HepG2 (cell line): ENCODE measurements around the gene SERTAD3. TPM values are rescaled to one million over a fixed set of nuclear protein-coding genes. Genes with fewer than 3 reads are reported as not detected.
A peak's percentile ranks its signal among the peaks of the same experiment; 100 is the strongest.

Source experiments
- FLYWCH1 ChIP-seq: sonication (generic); formaldehyde crosslinking; IDR thresholded peaks from 2 replicates; pipeline ENCODE4 v1.8.1; 2023; ENCODE audit warnings: mild to moderate bottlenecking, missing genetic modification reagents
- GATA4 ChIP-seq: sonication (generic); IDR thresholded peaks from 2 replicates; pipeline ENCODE4 v1.6.1; 2016; ENCODE audit warnings: antibody characterized with exemption, low read depth, borderline replicate concordance
- MEF2D ChIP-seq: sonication (generic); formaldehyde crosslinking; IDR thresholded peaks from 2 replicates; pipeline ENCODE4 v1.5.1; 2020; ENCODE audit warnings: mild to moderate bottlenecking, missing genetic modification reagents
- MZF1 ChIP-seq: sonication (generic); formaldehyde crosslinking; IDR thresholded peaks from 2 replicates; pipeline ENCODE4 v1.8.1; 2023; ENCODE audit warnings: mild to moderate bottlenecking, missing genetic modification reagents, borderline replicate concordance
- ZBTB40 ChIP-seq, 2 experiments: fragments of 450-650 bp in 1 of 2; sonication (generic) in 1 of 2; formaldehyde crosslinking in 1 of 2; IDR thresholded peaks; 2 replicates each; pipeline versions ENCODE4 v1.6.1 to v1.8.0; 2016 to 2022; ENCODE audit warnings: antibody characterized with exemption in 1 of 2, mild to moderate bottlenecking in 1 of 2, missing genetic modification reagents in 1 of 2
- ZFYVE20 ChIP-seq: sonication (generic); formaldehyde crosslinking; IDR thresholded peaks from 2 replicates; pipeline ENCODE4 v1.8.0; 2023; ENCODE audit warnings: low read depth, mild to moderate bottlenecking, moderate library complexity, missing genetic modification reagents, borderline replicate concordance
- ZNF552 ChIP-seq: sonication (generic); formaldehyde crosslinking; IDR thresholded peaks from 2 replicates; pipeline ENCODE4 v1.9.0; 2022; ENCODE audit warnings: missing genetic modification reagents, mild to moderate bottlenecking, borderline replicate concordance
- ZNF557 ChIP-seq: sonication (generic); formaldehyde crosslinking; IDR thresholded peaks from 2 replicates; pipeline ENCODE4 v1.4.0; 2020; ENCODE audit warnings: missing genetic modification reagents
- ZNF740 ChIP-seq: sonication (generic); formaldehyde crosslinking; IDR thresholded peaks from 2 replicates; pipeline ENCODE4 v1.4.0; 2020; ENCODE audit warnings: missing genetic modification reagents
- polyA plus RNA-seq, 8 experiments: library from polyadenylated mRNA; depleted of rRNA in 3 of 8; stranded (reverse) in 7 of 8; unstranded in 1 of 8; fragments of >200 nt; fragmentation: Illumina TruSeq in 4 of 8; extraction: Trizol in 4 of 8; gene quantifications; 2 replicates each; pipeline versions ENCODE4 v1.2.1 to v1.2.3, GENCODE V29; 2011 to 2016; ENCODE audit warnings: low read depth in 4 of 8, missing spikeins in 1 of 8, mixed read lengths in 1 of 8; ENCODE audit not compliant: insufficient read depth in 1 of 8
- total RNA-seq, 5 experiments: library from RNA; depleted of rRNA; stranded (reverse); fragments of >200 nt; fragmentation: Illumina TruSeq; extraction: Trizol; gene quantifications; 2 replicates each; pipeline ENCODE4 v1.2.3, GENCODE V29; 2016; ENCODE audit warnings: low read depth in 1 of 5
- TF ChIP-seq, protein P1 (sequence below): sonication (generic); formaldehyde crosslinking; IDR thresholded peaks from 2 replicates; pipeline ENCODE4 v1.9.0; 2021; ENCODE audit warnings: mild to moderate bottlenecking, missing genetic modification reagents

SERTAD3 gene
- total and polyA plus RNA-seq, 2 of the 13 experiments (the other 11 are each of a cell fraction or from before 2014, with no cell fraction given) = 9.6 to 16.9 TPM

GRCh38 chr19:40433391-40434216, 10.5 kb downstream of the SERTAD3 start (continued):
- TF ChIP-seq MEF2D (CRISPR knock-in tag) (no peak), ZBTB40 (IDR thresholded peaks at IDR 0.05) (no peak), ZBTB40 (CRISPR knock-in tag; IDR thresholded peaks at IDR 0.05) (peak; percentile 23; the same call in 1 of the 2 replicates), FLYWCH1 (CRISPR knock-in tag) (no peak), ZNF557 (0 out of 2 replicates have a peak, but pooled peaks have one; percentile 11), GATA4 (no peak), ZNF552 (CRISPR knock-in tag) (no peak), MZF1 (CRISPR knock-in tag) (no peak), ZFYVE20 (no peak), ZNF740 (no peak)
- TF ChIP-seq, protein P1, sequence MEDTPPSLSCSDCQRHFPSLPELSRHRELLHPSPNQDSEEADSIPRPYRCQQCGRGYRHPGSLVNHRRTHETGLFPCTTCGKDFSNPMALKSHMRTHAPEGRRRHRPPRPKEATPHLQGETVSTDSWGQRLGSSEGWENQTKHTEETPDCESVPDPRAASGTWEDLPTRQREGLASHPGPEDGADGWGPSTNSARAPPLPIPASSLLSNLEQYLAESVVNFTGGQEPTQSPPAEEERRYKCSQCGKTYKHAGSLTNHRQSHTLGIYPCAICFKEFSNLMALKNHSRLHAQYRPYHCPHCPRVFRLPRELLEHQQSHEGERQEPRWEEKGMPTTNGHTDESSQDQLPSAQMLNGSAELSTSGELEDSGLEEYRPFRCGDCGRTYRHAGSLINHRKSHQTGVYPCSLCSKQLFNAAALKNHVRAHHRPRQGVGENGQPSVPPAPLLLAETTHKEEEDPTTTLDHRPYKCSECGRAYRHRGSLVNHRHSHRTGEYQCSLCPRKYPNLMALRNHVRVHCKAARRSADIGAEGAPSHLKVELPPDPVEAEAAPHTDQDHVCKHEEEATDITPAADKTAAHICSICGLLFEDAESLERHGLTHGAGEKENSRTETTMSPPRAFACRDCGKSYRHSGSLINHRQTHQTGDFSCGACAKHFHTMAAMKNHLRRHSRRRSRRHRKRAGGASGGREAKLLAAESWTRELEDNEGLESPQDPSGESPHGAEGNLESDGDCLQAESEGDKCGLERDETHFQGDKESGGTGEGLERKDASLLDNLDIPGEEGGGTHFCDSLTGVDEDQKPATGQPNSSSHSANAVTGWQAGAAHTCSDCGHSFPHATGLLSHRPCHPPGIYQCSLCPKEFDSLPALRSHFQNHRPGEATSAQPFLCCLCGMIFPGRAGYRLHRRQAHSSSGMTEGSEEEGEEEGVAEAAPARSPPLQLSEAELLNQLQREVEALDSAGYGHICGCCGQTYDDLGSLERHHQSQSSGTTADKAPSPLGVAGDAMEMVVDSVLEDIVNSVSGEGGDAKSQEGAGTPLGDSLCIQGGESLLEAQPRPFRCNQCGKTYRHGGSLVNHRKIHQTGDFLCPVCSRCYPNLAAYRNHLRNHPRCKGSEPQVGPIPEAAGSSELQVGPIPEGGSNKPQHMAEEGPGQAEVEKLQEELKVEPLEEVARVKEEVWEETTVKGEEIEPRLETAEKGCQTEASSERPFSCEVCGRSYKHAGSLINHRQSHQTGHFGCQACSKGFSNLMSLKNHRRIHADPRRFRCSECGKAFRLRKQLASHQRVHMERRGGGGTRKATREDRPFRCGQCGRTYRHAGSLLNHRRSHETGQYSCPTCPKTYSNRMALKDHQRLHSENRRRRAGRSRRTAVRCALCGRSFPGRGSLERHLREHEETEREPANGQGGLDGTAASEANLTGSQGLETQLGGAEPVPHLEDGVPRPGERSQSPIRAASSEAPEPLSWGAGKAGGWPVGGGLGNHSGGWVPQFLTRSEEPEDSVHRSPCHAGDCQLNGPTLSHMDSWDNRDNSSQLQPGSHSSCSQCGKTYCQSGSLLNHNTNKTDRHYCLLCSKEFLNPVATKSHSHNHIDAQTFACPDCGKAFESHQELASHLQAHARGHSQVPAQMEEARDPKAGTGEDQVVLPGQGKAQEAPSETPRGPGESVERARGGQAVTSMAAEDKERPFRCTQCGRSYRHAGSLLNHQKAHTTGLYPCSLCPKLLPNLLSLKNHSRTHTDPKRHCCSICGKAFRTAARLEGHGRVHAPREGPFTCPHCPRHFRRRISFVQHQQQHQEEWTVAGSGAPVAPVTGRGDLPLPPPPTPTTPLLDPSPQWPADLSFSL (CRISPR knock-in tag) = no peak
